ENCODE results near the gene MAPK12.

- TF ChIP-seq CTCF (IDR thresholded peaks at IDR 0.05), result no peak
- no peak for TF ChIP-seq ZFX (IDR thresholded peaks at IDR 0.05; ENCODE audit: borderline replicate concordance)
Observed at GRCh38 chr22:50262973-50263617, 1.6 kb upstream of the MAPK12 start.

Measured in 22Rv1 (cell line).